Stimulated activated CD8-positive, alpha-beta memory T cell treated with anti-CD3 and anti-CD28 coated beads, Interleukin-15, amount 100 ng/mL, for 4 hours (primary cell): ENCODE results near the gene CENPQ.

ENCODE experiments used
- DNase-seq, 2 donors: peaks; one replicate each; pipeline ENCODE4 v3.0.0-alpha.2; 2020; ENCODE audit warnings: low read depth in 2 of 2

Gene CENPQ

DNA sequence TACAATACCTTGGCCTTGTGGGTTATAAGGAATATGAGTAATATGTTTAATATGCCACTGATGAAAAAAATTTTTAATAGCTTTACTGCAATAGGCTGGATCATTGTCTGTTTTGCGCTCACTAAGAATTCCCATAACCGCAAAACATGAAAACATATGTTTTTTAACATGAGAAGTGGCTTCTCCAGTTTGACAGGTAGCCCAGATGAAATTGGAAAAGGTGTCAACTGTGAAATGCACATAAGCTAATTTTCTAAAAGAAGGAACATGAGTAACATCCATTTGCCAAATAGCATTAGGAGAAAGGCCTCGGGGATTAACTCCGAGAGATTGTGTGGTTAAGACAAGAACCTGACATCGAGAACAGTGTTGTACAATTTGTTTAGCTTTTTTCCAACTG, 41.5 kb downstream of the CENPQ start:
- no peak for DNase-seq

DNA sequence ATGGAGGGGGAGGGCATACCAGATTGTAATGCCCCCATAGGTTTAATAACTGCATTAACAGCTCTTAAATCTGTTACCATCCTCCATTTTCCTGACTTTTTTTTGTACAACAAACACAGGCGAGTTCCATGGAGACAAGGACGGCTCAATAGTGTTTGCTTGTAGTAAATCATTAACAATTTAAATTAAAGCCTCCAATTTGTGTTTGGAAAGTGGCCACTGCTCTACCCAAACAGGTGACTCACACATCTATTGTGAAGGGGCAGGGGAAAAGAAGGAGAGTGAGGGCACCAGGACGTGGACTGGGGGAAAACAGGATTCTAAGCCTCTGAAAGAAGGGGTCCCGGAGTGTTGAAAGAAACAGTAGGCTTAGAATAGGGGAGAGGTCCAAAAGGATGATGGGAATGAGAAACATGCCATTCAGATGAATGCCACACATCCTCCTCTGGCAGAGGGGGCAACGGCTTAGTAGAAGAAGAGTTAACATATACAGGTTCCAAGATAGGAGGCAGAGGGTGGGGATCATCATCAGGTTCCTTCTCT, 43.5 kb downstream of the CENPQ start:
- DNase-seq, result no peak

DNA sequence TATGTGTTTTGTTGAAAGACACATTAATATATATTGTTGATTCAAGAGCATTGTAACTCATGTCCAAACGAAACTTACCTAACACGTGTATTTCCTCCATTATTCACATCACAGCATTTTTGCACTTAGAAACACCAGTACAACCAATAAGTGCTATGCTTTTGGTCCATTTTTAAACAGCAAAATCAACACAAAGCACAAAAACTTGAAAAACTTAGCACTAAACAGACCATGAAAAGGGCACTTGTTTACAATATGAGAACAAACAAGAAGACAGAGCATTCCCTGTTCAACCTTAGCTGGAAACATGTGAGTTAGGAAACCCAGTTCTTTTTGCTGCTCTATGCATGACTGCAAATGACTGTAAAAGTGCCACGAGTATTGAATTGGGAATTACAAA, 46.2 kb downstream of the CENPQ start:
- no peak for DNase-seq

- no peak for DNase-seq
These were observed 50.2 kb downstream of the CENPQ start for GRCh38 chr6:49513153-49513989.

DNA sequence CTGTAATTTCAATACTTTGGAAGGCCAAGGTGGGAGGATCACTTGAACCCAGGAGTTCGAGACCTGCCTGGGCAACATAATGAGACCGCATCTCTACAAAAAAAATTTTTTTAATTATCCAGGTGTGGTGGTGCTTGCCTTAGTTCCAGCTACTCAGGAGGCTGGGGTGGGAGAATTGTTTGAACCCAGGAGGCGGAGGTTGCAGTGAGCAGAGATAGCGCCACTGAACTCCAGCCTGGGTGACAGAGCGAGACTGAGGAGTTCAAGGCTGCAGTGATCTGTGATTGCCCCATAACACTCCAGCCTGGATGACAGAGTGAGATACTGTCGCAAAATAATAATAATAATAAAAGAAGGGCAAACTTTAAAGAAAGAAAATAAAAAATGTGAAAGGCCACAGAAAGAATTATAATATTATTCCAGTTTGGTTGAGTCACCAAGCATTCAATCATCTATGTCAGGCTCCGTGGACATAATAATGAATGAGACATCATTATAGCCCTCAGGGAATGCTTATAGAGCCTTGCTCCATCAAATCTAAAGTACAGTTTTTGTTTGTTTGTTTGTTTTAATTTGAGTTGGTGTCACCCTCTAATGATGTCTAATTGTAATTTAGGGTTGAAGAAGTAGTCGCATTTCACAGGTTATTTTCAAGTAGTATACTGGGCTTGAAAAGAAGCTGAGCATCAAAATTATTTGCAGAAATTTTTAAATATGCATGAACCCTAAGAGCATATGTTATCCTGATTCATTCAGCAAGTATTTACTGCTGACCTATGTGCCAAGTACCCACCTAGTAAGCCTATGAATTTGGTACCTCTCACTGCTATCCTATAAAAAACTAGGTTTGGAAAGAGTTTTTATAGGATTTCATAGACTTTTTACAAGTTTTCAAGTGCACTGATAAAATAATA, 51.7 kb downstream of the CENPQ start:
- no peak for DNase-seq

DNA sequence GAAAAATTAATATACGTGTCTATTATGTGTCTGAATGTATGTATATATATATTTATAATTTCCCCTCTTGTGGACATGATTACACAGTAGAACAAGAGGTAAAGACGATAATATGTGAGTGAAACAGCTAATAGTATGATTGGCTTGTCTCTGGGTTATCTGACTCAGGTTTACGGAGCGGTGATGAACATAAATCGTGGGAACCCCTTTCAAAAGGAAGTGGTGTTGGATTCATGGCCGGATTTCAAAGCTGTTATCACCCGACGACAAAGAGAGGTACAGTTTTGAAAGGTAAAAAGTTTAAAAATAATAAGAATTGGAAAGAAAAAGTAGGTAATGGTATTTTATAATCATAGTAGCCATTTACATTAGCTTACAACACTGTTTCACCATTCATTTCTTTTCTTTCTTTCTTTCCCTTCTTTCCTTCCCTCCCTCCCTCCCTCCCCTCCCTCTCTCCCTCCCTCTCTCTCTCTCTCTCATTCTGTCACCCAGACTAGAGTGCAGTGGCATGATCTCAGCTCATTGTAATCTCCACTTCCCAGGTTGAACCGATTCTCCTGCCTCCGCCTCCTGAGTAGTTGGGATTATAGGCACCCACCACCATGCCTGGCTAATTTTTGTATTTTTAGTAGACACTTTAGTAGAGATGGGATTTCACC, 52.4 kb downstream of the CENPQ start:
- no peak for DNase-seq

DNA sequence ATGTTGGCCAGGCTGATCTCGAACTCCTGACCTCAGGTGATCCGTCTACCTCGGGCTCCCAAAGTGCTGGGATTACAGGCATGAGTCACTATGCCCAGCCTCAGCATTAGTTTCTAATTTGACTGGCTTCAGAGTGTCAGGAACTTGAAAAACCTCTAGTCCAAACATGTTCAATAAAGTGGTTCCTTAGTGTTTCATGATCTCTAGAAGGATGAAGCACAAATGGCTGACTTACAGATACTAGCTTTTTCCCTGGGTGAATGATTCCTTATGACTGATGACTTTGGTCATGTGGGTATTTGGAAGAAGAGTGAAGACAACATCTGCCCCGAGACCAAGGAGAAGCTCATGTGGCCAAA, 53.0 kb downstream of the CENPQ start:
- no peak for DNase-seq

DNA sequence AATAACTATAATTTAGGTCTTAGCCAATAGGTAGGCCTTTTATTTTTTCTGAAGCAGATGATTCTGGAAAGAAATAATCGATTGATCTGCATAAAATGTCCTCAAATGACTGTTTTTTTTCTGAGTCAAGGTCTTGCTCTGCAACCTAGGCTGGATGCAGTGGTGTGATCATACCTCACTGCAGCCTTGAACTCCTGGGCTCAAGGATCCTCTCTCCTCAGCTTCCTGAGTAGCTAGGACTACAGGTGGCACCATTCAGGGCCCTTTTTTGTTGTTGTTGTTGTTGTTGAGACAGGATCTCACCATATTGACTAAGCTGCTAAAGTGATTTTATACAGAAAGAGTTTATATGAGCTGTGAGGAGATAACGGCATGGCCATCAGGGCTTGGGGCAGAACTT, 54.7 kb downstream of the CENPQ start:
- DNase-seq, result no peak

DNA sequence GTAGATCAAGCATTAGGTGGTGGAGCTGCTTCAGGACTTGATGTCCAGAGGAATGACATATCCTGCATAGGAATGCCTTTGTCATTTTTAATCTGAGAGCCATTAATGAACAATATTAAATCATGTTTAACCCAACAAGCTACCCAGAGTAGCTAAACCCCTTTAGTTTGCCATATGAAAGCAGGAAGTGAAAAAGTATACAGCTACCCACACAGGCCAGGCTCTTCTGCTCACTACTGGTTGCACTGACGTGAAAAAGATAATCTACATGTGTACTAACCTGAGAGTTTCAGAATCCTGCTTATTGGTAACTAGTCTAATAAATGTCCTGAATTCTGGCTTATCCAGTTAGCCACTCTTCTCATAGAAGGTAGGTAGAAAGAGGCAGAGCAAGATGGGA, 56.5 kb downstream of the CENPQ start:
- DNase-seq, result no peak

GRCh38 chr6:49522710-49523593, 59.8 kb downstream of the CENPQ start:
- no peak for DNase-seq

GRCh38 chr6:49523901-49524300, 60.7 kb downstream of the CENPQ start:
- DNase-seq, result no peak

DNA sequence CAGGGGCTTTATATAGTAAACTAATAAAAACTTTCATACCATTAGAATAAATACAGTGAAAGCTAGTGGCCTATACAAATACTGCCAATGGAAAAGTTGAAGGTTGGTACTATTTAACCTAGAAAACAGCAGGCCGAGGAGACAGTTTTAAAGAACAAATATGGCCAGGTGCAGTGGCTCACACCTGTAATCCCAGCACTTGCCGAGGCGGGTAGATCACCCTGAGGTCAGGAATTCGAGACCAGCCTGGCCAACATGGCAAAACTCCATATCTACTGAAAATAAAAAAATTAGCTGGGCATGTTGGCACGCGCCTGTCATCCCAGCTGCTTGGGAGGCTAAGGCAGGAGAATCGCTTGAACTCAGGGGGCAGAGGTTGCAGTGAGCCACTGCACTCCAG, 61.4 kb downstream of the CENPQ start:
- DNase-seq, result no peak

DNA sequence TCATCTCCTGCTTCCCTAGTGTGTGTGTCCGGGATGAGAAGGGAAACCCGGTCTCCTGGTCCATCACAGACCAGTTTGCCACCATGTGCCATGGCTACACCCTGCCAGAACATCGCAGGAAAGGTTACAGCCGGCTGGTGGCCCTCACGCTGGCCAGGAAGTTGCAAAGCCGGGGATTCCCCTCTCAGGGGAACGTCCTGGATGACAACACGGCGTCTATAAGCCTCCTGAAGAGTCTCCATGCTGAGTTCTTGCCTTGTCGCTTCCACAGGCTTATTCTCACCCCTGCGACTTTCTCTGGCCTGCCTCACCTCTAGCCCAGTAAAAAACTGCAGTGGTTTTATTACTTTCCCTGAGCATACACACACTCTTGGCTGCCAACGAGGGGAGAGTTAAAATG, 63.4 kb downstream of the CENPQ start:
- DNase-seq, result no peak

- DNase-seq, result no peak
These were observed 64.2 kb downstream of the CENPQ start for GRCh38 chr6:49527320-49527719.

DNA sequence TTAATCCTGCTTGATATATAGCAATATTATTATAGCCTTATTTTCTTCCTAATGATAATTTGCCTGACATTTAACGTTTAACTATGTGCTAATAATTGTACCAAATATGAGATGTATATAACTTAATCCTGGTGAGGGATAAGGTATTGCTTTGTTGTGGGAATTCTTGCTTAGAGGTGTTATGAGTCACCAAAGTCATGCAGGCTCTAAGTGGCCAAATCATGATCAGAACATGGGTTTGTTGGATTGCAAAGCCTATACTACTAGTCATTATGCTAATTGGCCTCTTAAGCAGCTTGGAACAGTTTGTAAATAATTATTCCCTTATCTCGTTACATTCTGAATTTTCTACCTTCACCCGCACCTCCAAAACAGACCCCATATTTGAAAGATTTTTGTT, 65.4 kb downstream of the CENPQ start:
- no peak for DNase-seq

DNA sequence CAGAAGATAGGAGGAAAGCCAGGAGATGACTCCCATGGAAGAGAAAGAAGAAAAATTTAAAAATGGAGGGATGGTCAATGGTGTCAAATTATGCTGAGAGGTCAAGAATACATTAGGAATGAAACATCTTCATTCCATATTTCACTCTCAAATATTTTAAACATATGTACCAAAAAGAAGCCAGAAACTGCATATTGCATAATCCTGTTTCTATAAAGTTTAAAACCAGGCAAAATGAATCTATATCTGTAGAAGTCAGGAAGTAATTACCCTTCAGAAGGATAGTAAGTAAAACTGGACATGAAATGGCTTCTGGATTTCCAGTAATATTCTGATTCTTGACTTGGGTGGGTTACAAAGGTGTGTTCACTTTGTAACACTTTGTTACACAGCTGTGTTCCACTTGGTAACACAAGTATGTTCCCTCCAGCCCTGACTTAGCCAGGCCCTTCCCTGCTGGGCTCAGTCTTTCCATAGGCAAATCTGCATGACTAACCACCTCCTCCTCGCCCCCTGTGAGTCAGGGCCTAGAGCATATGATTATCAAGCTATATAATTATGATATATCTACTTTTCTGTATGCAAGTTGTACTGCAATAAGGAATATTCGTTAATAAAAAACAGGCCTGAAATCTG, 67.1 kb downstream of the CENPQ start:
- DNase-seq, result no peak

- no peak for DNase-seq
These were observed 68.8 kb downstream of the CENPQ start for GRCh38 chr6:49531774-49532569.

DNA sequence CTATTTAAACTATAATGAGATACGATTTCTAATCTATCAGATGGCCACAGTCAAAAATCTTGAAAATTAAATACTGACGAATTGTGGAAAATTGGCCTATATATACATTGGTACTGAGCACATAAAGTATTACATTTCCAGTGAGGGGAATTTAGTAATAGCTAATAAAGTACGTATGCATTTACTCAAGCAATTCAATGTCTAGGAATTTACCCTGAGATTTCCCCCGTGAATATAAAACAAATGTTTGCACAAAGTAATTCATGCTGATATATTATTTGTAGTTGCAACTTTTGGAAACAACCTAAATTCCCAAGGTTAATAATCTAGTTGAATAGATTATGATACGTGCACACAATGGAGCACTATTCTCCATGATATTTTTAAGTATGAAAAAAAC, 72.6 kb downstream of the CENPQ start:
- no peak for DNase-seq

DNA sequence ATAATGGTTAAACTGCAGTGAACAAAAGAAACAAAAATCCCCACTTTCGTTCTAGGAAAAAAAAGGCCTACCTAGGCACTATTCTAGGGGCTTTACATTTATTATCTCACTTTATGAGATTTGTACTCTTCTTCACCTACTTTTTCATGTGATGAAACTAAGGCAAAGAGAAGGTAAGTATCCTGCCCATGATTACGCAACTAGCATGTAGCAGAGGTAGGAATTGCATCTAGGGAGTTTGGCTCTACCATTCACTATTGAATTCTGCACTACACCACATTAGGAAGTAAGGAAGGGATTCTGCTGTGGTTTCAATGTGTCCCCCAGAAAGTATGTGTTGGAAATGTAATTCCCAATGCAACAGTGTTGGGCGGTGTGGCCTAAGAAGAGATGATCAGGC, 75.9 kb downstream of the CENPQ start:
- DNase-seq, result no peak

DNA sequence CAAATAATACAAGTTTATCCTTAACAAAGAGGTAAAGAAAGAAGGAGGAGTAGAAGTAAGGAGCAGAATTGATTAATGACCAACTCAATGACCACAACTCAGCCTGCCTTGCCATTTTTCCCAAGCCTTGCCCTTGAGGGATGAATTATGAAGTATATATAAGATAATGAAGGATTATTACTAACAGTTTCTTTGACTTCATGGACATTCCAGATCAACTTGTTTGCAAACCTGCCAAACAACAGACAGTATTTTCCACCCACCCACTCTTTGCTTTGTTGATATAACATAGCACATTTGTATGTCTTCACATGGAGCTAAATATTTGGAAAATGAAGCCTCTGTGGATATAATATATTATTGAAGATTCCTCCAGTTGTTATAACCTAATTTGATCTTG, 77.4 kb downstream of the CENPQ start:
- no peak for DNase-seq
